SK-N-SH treated with all-trans-retinoic acid at 6 μM for 48 hours (cell line): ENCODE data around the gene SYNGR1.

Experiments used
- ATAC-seq: fragments of 200-7000 bp; cut with Tn5 transposase; 3 replicates; pipeline ENCODE4 v1.9.1; 2020; ENCODE audit warnings: mild to moderate bottlenecking, moderate library complexity
- ARNTL ChIP-seq: fragments of 450-650 bp; formaldehyde crosslinking; IDR thresholded peaks from 2 replicates; pipeline ENCODE4 v1.5.0; 2020; ENCODE audit warnings: low read depth, mild to moderate bottlenecking, moderate library complexity, borderline replicate concordance
- BACH2 ChIP-seq: fragments of 250-450 bp; sonication (Bioruptor Pico); IDR thresholded peaks from 2 replicates; pipeline ENCODE4 v1.9.0; 2021; ENCODE audit warnings: mild to moderate bottlenecking, borderline replicate concordance
- CSDC2 ChIP-seq: fragments of 250-450 bp; sonication (Bioruptor Pico); IDR thresholded peaks from 2 replicates; pipeline ENCODE4 v1.5.0; 2020; ENCODE audit warnings: mild to moderate bottlenecking, moderate library complexity
- ESRRG ChIP-seq: fragments of 250-450 bp; sonication (Bioruptor Pico); IDR thresholded peaks from 2 replicates; pipeline ENCODE4 v1.6.1; 2021; ENCODE audit warnings: mild to moderate bottlenecking
- GLIS3 ChIP-seq: fragments of 250-450 bp; sonication (Bioruptor Pico); IDR thresholded peaks from 2 replicates; pipeline ENCODE4 v1.5.0; 2020; ENCODE audit warnings: mild to moderate bottlenecking, moderate library complexity
- ISL1 ChIP-seq: fragments of 250-450 bp; sonication (Bioruptor Pico); IDR thresholded peaks from 2 replicates; pipeline ENCODE4 v2.1.2; 2022; ENCODE audit warnings: mild to moderate bottlenecking, moderate library complexity
- OSR1 ChIP-seq: fragments of 250-450 bp; sonication (Bioruptor Pico); IDR thresholded peaks from 2 replicates; pipeline ENCODE4 v1.8.0; 2022; ENCODE audit warnings: moderate library complexity, mild to moderate bottlenecking, inconsistent platforms
- PATZ1 ChIP-seq: fragments of 250-450 bp; sonication (Bioruptor Pico); IDR thresholded peaks from 2 replicates; pipeline ENCODE4 v1.8.0; 2020; ENCODE audit warnings: mild to moderate bottlenecking, moderate library complexity, borderline replicate concordance
- POU6F1 ChIP-seq: fragments of 250-450 bp; sonication (Bioruptor Pico); IDR thresholded peaks from 2 replicates; pipeline ENCODE4 v1.8.0; 2021; ENCODE audit warnings: low read depth, mild to moderate bottlenecking, moderate library complexity, borderline replicate concordance
- RARB ChIP-seq: fragments of 250-450 bp; sonication (Bioruptor Pico); IDR thresholded peaks from 2 replicates; pipeline ENCODE4 v1.8.0; 2021; ENCODE audit warnings: mild to moderate bottlenecking, moderate library complexity
- SNAI2 ChIP-seq: fragments of 250-450 bp; sonication (Bioruptor Pico); IDR thresholded peaks from 2 replicates; pipeline ENCODE4 v1.5.0; 2020; ENCODE audit warnings: mild to moderate bottlenecking, moderate library complexity
- TOX ChIP-seq: fragments of 250-450 bp; sonication (Bioruptor Pico); IDR thresholded peaks from 2 replicates; pipeline ENCODE4 v1.8.0; 2021; ENCODE audit warnings: mild to moderate bottlenecking, moderate library complexity, borderline replicate concordance
- ZFP3 ChIP-seq: fragments of 250-450 bp; sonication (Bioruptor Pico); IDR thresholded peaks from 2 replicates; pipeline ENCODE4 v1.5.0; 2020; ENCODE audit warnings: mild to moderate bottlenecking, moderate library complexity
- ZFP30 ChIP-seq: fragments of 450-650 bp; formaldehyde crosslinking; IDR thresholded peaks from 2 replicates; pipeline ENCODE4 v1.5.0; 2022; ENCODE audit warnings: mild to moderate bottlenecking, moderate library complexity
- ZNF565 ChIP-seq: fragments of 450-650 bp; formaldehyde crosslinking; conservative IDR thresholded peaks from 2 replicates; pipeline ENCODE4 v1.5.0; 2020; ENCODE audit warnings: low read depth, mild to moderate bottlenecking, moderate library complexity
- ZNF8 ChIP-seq: fragments of 450-650 bp; formaldehyde crosslinking; IDR thresholded peaks from 2 replicates; pipeline ENCODE4 v1.5.0; 2020; ENCODE audit warnings: mild to moderate bottlenecking, moderate library complexity
- TF ChIP-seq, protein P1 (sequence below): fragments of 250-450 bp; sonication (Bioruptor Pico); IDR thresholded peaks from 2 replicates; pipeline ENCODE4 v1.5.1; 2021; ENCODE audit warnings: mild to moderate bottlenecking, moderate library complexity
- TF ChIP-seq, protein P2 (sequence below): fragments of 250-450 bp; sonication (Bioruptor Pico); IDR thresholded peaks from 2 replicates; pipeline ENCODE4 v1.5.0; 2020; ENCODE audit warnings: mild to moderate bottlenecking, moderate library complexity

The SYNGR1 gene

DNA sequence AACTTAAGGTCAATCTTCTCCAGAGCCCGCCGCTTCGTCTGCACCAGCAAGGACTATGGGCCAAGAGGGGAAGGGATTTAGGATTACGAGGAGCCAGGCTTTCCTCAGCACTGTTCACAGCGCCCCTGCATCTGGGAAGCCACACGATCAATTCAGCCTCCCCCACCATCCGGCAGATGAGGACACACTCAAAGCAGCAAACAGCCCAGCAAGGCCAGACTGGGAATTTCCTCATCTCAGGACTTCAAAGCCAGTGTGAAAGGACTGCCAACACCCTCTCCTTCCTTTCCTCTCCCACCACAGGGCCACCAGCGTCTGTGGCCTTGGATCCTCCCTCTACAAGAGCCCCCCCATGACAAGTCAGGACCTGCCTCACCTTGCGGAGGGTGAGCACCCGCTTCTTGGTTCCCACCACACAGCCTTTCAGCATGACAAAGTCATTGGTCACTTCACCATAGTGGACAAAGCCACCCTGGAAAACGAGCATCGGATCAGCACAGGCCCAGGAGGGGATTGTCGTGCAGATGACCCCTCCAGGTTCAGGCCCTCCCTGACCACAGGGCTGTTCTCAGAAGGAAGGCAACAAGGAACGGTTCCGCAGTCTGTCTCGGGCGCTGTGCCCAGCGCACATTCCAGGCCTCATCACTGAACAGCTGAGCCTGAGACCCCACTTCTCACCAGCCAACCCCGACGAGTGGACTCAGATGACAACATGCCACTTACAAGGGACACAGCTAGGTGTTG lies 36.4 kb upstream of the SYNGR1 start:
- no peak for ATAC-seq
- TF ChIP-seq, protein P1, sequence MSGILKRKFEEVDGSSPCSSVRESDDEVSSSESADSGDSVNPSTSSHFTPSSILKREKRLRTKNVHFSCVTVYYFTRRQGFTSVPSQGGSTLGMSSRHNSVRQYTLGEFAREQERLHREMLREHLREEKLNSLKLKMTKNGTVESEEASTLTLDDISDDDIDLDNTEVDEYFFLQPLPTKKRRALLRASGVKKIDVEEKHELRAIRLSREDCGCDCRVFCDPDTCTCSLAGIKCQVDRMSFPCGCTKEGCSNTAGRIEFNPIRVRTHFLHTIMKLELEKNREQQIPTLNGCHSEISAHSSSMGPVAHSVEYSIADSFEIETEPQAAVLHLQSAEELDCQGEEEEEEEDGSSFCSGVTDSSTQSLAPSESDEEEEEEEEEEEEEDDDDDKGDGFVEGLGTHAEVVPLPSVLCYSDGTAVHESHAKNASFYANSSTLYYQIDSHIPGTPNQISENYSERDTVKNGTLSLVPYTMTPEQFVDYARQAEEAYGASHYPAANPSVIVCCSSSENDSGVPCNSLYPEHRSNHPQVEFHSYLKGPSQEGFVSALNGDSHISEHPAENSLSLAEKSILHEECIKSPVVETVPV = no peak
- TF ChIP-seq, protein P2, sequence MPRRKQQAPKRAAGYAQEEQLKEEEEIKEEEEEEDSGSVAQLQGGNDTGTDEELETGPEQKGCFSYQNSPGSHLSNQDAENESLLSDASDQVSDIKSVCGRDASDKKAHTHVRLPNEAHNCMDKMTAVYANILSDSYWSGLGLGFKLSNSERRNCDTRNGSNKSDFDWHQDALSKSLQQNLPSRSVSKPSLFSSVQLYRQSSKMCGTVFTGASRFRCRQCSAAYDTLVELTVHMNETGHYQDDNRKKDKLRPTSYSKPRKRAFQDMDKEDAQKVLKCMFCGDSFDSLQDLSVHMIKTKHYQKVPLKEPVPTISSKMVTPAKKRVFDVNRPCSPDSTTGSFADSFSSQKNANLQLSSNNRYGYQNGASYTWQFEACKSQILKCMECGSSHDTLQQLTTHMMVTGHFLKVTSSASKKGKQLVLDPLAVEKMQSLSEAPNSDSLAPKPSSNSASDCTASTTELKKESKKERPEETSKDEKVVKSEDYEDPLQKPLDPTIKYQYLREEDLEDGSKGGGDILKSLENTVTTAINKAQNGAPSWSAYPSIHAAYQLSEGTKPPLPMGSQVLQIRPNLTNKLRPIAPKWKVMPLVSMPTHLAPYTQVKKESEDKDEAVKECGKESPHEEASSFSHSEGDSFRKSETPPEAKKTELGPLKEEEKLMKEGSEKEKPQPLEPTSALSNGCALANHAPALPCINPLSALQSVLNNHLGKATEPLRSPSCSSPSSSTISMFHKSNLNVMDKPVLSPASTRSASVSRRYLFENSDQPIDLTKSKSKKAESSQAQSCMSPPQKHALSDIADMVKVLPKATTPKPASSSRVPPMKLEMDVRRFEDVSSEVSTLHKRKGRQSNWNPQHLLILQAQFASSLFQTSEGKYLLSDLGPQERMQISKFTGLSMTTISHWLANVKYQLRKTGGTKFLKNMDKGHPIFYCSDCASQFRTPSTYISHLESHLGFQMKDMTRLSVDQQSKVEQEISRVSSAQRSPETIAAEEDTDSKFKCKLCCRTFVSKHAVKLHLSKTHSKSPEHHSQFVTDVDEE (CRISPR knock-in tag) = no peak
- TF ChIP-seq ISL1 (CRISPR knock-in tag) (no peak), PATZ1 (CRISPR knock-in tag) (no peak), OSR1 (CRISPR knock-in tag) (no peak), ZFP30 (CRISPR knock-in tag) (no peak), ESRRG (CRISPR knock-in tag) (no peak), GLIS3 (CRISPR knock-in tag) (no peak), RARB (no peak), ARNTL (CRISPR knock-in tag) (no peak), ZFP3 (CRISPR knock-in tag) (no peak), POU6F1 (no peak), ZNF565 (CRISPR knock-in tag) (no peak), ZNF8 (no peak), BACH2 (no peak)

GRCh38 chr22:39314251-39314971 lies 35.4 kb upstream of the SYNGR1 start:
- no peak for TF ChIP-seq BACH2
- no peak for TF ChIP-seq SNAI2 (CRISPR knock-in tag)
- no peak for TF ChIP-seq ZNF8
- ATAC-seq = no peak

- no peak for TF ChIP-seq ZFP3 (CRISPR knock-in tag)
- TF ChIP-seq ZFP30 (CRISPR knock-in tag) = no peak
- TF ChIP-seq, protein P1 = no peak
- TF ChIP-seq CSDC2 (CRISPR knock-in tag) = no peak
- TF ChIP-seq, protein P2 (CRISPR knock-in tag) = no peak
- no peak for TF ChIP-seq PATZ1 (CRISPR knock-in tag)
- TF ChIP-seq TOX (CRISPR knock-in tag) = no peak
- no peak for TF ChIP-seq POU6F1
- TF ChIP-seq, all 23 proteins: peak for 0
- ATAC-seq = no peak
Measured at GRCh38 chr22:39315389-39315788, 34.4 kb upstream of the SYNGR1 start.
